ENCODE results near the gene MCOLN3. TPM values are rescaled to one million over a fixed set of nuclear protein-coding genes. Genes with fewer than 3 reads are reported as not detected.
"Not testable (repeated sequence)": the region's sequence is repeated elsewhere in the genome, so short reads cannot be mapped to it uniquely, and the experiment has no call there.

The MCOLN3 gene
- total RNA-seq, 1 donor from 2014 or later, result not detected

DNA sequence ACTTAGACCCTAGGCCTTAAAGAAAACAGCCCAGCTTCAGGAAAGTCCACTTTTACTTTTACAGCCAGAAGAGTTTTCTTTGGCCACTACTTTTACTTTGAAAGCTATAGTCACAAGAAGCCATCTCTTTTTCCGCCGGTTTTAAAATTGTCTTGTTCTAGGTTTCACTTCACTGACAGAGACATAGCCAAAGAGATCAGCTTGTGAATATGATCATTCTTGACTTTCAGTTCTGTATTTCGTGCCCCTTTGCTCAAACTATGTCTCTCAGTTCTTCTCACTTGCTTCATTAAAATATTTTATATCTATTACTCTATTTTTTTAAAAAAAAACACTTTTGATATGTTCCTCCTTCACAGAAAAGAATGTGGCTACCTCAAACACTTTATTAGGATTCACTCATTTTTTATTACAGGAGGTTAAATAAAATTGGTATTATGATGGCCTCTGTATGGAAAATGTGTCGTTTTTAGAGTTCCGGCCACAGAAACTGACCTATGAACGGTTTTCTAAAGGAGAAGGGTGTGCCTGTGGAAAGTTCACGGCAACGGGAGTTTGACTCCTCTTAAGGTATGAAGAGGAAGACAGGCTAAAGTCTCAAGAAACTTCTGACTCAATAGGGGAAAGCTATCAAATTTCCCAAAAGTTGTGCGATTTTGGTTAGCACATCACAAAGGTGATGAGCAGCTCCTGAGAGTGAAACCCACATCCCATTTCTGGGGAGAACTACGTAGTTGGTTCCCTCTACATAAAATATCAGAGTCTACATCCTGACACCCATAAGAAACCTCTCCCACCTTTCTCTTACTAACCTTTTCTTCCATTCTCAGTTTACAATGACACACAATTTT lies 52.6 kb downstream of the MCOLN3 start:
- no peak for DNase-seq (ENCODE audit: low read depth in 2 of 2)

DNA sequence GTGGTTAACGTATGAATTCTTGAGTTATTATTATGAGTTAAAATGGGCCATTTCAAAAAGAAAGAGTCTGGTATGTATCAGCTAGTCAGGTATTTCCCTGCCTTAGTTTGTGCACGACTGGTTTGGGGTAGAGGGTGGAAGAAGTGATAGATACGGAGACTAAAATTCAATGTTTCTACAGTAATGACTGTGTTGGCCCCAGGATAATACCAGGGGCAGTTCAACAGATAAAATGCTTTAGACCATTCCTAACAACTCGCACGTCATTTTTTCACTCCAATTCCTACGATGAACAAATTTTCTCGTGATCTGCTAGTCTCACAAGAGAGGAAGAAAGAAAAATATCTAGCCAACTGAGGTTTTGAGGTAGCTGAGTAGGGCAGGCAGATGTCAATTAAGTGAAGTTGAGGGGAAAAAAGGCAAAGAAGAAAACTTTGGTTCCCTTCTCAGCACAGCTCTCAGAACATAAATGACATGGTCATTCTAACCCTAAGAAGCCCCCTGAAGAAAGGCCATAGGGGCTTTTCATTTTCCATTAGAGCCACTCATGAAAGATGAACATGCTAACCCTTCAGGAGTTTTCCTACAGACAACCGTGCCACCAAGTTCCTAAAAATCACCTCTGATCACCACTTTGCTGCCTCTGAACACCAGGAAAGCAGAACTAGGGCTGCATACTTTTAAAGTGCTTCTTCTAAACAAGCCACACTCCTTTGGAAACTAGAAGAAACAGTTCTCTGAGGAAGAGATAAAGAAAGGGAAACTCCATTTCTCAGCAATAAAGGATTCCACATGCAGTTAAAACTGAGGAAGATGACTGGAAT lies 57.0 kb downstream of the MCOLN3 start:
- no peak for DNase-seq (ENCODE audit: low read depth in 2 of 2)

DNA sequence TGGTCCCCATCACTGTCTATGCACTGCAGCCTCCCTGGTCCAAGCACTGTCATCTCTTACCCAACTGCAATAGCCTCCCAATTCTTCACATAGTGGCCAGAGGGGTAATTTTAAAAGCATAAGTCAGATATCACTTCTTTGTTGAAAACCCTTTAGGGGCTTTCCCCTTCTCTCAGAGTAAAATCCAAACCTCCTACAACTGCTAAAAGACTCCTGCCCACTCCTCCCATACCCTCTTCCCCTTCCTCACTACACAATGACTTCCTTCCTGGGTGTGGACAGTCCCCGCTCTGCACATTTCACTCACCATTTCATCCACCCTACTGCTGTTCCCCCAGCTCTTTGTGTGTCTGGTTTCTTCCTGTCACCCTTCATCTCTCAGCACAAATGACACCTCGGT lies 59.7 kb downstream of the MCOLN3 start:
- DNase-seq (ENCODE audit: low read depth in 2 of 2), result no peak

DNA sequence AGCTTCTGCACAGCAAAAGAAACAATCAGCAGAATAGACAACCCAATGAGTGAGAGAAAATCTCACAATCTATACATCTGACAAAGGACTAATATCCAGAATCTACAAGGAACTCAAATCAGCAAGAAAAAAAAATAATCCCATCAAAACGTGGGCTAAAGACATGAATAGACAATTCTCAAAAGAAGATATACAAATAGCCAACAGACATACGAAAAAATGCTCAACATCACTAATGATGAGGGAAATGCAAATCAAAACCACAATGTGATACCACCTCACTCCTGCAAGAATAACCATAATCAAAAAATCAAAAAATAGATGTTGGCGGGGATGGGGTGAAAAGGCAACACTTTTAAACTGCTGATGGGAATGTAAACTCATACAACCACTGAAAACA lies 61.7 kb downstream of the MCOLN3 start:
- not testable (repeated sequence) for DNase-seq (ENCODE audit: low read depth in 2 of 2)

DNA sequence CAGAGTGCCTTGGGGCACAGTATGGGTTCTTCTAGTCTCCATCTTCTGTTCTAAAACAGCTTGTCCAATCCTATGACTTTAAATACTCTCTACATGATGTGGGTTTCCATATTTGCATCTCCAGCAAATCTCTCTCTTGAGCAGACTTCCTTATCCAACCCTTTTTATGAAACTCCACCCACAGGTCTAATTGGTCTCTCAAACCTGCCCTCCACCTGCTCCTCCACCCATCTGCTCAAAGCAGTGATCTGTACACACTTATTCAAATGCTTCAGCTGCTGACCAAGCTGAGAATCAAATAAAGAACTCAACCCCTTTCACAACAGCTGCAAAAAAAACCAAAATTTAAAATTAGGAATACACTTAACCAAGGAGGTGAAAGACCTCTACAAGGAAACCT lies 62.9 kb downstream of the MCOLN3 start:
- DNase-seq (ENCODE audit: low read depth in 2 of 2), result no peak

DNA sequence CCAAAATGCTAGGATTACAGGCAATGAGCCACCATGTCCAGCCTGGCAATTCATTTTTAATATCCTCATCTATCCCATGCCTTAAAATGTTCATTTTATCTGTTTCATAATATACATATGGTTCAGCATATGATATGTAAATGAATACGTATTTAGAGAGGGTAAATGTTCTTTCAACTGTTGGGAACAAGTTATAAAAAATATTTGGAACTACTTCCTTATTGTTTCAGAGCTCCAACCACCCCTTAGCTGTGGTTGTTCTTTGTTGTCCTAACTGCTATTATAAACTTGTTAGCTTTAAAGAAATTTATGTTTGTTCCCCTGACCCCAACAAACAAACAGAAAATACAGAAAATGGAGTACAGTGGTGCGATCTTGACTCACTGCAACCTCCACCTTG lies 65.9 kb downstream of the MCOLN3 start:
- DNase-seq (ENCODE audit: low read depth in 2 of 2), result no peak

DNA sequence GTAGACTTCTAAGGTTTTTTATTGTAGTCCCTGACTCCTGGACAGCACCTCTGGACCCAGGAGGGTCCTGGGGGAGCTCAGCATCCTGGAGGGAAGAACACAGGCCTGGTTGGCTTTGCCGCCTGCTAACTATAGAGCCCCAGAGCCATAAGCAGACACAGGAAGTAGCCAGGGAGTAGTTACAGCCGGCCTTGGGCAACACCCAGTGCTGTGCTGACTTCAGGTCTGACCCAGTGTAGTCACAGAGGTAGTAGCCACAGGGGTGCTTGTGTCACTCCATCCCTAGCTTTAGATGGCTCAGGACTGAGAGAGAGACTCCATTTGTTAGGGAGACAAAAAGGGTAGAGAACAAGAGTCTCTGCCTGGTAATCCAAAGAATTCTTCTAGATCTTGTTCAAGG lies 73.3 kb downstream of the MCOLN3 start:
- DNase-seq (ENCODE audit: low read depth in 2 of 2), result no peak

DNA sequence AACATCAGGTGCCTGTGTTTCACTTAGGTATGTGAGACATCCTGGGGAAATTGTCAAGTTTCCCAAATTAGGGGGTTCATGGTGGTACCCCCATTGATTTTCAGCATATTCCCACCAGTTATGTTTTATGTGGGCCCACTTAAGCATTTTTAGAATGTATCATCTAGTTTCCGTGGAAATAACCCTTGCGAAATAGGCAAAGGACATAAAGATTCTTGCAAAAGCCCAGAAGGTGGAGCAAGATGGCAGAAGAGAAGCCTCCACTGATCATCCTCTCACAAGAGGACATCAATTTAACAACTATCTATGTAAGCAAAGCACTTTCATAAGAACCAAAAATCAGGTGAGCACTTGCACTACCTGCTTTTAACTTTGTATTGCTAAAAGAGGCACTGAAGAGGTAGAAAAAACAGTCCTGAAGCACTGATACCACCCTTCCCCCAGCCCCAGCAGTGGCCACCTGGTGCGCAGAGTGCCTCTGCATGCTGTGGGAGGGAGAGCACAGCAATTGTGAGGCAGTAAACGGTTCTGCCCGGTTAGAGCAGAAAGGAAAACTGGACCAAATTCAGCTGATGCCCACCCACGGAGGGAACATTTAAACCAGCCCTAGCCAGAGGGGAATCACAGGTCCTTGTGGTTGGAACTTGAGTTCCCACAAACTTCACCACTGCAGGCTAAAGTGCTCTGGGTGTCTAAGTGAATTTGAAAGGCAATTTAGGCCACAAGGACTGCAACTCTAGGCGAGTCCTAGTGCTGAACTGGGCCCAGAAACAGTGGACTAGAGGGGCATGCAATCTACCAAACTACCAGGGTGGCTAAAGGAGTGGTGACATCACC lies 74.6 kb downstream of the MCOLN3 start:
- DNase-seq (ENCODE audit: low read depth in 2 of 2), result no peak

DNA sequence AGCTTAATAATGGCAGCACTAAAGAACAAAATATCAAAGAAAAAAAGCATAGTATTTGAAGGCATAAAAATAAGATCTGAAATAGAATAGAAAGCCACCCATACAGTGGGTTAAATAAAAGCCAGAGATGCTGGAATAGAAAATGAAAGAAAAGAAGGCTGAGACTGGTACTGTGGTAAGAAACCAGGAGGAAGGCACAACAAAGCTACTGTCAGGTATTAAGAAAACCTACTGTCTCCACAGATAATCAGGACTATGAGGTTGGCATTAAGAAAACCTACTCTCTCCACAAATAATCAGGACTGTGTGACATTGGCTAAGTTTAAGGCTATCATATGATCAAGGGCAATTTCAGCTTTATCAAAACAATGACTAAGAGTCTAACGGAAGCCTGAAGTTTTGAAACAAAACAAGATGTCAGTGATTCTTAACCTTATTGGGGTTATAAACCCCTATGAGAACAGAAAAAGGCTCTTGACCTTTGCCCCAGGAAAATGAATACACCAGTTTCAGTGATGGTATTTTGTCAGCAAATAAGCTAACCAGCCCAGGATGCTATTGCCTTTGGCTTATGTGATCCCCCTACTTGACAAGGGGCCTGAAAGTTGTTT lies 75.8 kb downstream of the MCOLN3 start:
- peak; percentile 2 to 33 for DNase-seq (ENCODE audit: low read depth in 2 of 2)

DNA sequence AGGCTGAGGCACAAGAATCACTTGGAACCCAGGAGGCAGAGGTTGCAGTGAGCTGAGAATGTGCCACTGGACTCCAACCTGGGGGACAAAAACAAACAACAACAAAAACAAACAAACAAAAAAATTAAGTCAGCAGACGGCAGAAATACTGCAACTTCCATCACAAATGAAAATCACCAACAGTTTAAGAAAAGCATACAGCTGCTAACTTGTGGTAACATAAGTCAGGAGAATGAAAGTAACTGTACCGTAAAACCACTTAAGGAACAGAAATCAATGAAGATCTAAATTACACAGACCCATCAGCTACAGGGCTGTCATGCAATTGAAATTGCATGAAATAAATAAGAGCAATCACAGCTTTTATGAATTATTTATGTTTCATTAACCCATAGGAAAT lies 76.3 kb downstream of the MCOLN3 start:
- no peak for DNase-seq (ENCODE audit: low read depth in 2 of 2)

DNA sequence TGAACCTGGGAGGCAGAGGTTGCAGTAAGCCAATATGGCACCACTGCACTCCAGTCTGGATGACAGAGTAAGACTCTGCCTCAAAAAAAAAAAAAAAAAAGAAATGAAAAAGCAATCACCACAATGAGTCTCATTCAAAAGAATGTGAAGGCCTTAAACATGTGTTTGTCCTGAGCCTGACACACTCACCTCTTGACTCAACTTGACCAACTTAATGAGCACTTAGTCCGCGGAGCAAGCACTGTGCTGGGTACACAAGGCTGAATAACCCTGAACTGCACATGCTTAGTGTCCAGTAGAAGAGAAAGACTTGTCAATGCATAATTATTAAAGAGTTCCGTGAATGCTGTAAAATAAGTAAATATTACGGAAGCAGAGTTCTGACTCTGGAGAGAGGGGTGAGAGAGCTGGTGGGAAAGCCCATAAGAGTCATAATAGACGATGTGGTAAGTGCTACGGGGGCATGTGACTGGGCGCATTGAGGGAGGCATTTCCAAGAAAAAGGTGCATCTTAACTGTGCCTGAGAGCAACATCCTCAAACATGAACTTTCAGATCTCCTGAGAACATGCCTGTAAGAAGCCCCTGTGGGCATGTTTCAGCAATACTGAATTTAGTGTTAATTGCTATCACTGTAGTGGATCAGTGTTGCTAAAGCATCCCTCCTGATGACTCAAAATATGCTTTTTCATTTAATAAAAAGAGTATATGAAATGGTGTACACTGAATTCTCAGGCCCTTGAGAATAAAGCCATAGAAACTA lies 78.6 kb downstream of the MCOLN3 start:
- no peak for DNase-seq (ENCODE audit: low read depth in 2 of 2)

DNA sequence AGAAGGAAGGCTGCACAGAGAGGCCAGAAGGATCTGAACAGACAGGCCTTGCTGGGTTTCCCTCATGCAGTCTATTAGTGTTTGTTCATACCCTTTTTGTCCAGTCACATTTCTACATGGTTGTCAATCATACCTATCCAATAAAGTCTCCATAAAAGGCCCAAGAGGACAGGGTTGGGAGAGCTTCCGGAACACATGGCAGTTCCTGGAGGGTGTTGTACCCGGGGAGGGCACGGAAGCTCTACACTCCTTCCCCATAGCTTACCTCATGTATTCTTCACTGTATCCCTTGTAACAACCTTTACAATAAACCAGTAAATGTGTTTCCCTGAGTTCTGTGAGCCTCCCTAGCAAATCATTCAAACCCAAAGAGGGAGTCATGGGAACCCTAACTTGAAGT lies 79.4 kb downstream of the MCOLN3 start:
- no peak for DNase-seq (ENCODE audit: low read depth in 2 of 2)

DNA sequence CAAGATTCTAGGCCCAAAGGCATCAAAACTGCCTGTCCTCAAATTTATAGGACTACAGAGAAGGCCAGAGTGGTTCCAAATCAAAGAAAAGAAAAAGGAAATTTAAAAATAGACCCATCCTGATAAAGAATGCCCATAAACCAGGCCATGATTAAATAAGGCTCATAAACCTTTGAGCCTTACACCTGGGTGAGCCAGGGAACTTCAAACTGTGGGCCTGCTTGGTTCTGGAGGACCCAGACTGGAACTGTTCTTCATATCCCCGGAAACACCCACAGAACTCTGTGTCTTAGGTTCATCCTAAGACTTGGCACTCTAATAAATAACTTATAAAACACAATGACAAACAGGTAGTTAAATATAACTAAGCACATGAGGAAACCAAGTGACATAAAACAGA lies 80.2 kb downstream of the MCOLN3 start:
- no peak for DNase-seq (ENCODE audit: low read depth in 2 of 2)

Other genes starting within 250 kb of the MCOLN3 start
- under 0.01 TPM in 1 of 2 replicates, not detected in the other for gene LPAR3, start 155.3 kb downstream of the MCOLN3 start, total RNA-seq
- gene MCOLN2, start 51.4 kb downstream of the MCOLN3 start, total RNA-seq, result not detected in 2 replicates
- 3.7 and 9.3 TPM in 2 replicates for gene SYDE2, start 152.5 kb upstream of the MCOLN3 start, total RNA-seq
- gene C1orf52, start 211.2 kb upstream of the MCOLN3 start, total RNA-seq, result 9.4 and 17.5 TPM in 2 replicates
- 53.0 and 92.5 TPM in 2 replicates for gene BCL10, start 228.1 kb upstream of the MCOLN3 start, total RNA-seq